ENCODE measurements around the gene TPK1.

TPK1 gene

GRCh38 chr7:144835652-144836544 lies at the start of gene TPK1:
TPK1 (minus strand) TSS chr7:144836053; CDS start chr7:144835602, 451 bp downstream.
- DNase-seq (ENCODE audit: low read depth), result peak; percentile 70

- no peak for DNase-seq (ENCODE audit: low read depth)
Observed at GRCh38 chr7:144885478-144885877, 49.6 kb upstream of the TPK1 start.

- no peak for DNase-seq (ENCODE audit: low read depth)
Observed at GRCh38 chr7:144884896-144885295, 49.0 kb upstream of the TPK1 start.

- no peak for DNase-seq (ENCODE audit: low read depth)
Observed at GRCh38 chr7:144873316-144873845, 37.5 kb upstream of the TPK1 start.

GRCh38 chr7:144869082-144869481 lies 33.2 kb upstream of the TPK1 start:
- DNase-seq (ENCODE audit: low read depth), result no peak

- no peak for DNase-seq (ENCODE audit: low read depth)
Observed at GRCh38 chr7:144866189-144866588, 30.3 kb upstream of the TPK1 start.

GRCh38 chr7:144863320-144863647 lies 27.4 kb upstream of the TPK1 start:
- DNase-seq (ENCODE audit: low read depth), result no peak

GRCh38 chr7:144862612-144863319 lies 26.9 kb upstream of the TPK1 start:
- no peak for DNase-seq (ENCODE audit: low read depth)

GRCh38 chr7:144859739-144860138 lies 23.9 kb upstream of the TPK1 start:
- DNase-seq (ENCODE audit: low read depth), result no peak

GRCh38 chr7:144857463-144857862 lies 21.6 kb upstream of the TPK1 start:
- DNase-seq (ENCODE audit: low read depth), result no peak

GRCh38 chr7:144854839-144855424 lies 19.1 kb upstream of the TPK1 start:
- no peak for DNase-seq (ENCODE audit: low read depth)

- DNase-seq (ENCODE audit: low read depth), result no peak
Observed at GRCh38 chr7:144853542-144853941, 17.7 kb upstream of the TPK1 start.

- DNase-seq (ENCODE audit: low read depth), result no peak
Observed at GRCh38 chr7:144848078-144848477, 12.2 kb upstream of the TPK1 start.

- DNase-seq (ENCODE audit: low read depth), result no peak
Observed at GRCh38 chr7:144842377-144842851, 6.6 kb upstream of the TPK1 start.

- no peak for DNase-seq (ENCODE audit: low read depth)
Observed at GRCh38 chr7:144836545-144836842, 641 bp upstream of the TPK1 start.

- DNase-seq (ENCODE audit: low read depth), result no peak
Observed at GRCh38 chr7:144835155-144835611, 670 bp downstream of the TPK1 start.

- no peak for DNase-seq (ENCODE audit: low read depth)
Observed at GRCh38 chr7:144834641-144835144, 1.2 kb downstream of the TPK1 start.

GRCh38 chr7:144830811-144831210 lies 5.0 kb downstream of the TPK1 start:
- DNase-seq (ENCODE audit: low read depth), result no peak

GRCh38 chr7:144830024-144830785 lies 5.6 kb downstream of the TPK1 start:
- no peak for DNase-seq (ENCODE audit: low read depth)

- DNase-seq (ENCODE audit: low read depth), result peak; percentile 67
Observed at GRCh38 chr7:144827621-144828020, 8.2 kb downstream of the TPK1 start.

GRCh38 chr7:144826208-144826607 lies 9.6 kb downstream of the TPK1 start:
- no peak for DNase-seq (ENCODE audit: low read depth)

GRCh38 chr7:144824360-144824759 lies 11.5 kb downstream of the TPK1 start:
- peak; percentile 58 for DNase-seq (ENCODE audit: low read depth)

All from non-pigmented ciliary epithelial cell (primary cell).